ENCODE data around the gene MYO3B.

Gene MYO3B

DNA sequence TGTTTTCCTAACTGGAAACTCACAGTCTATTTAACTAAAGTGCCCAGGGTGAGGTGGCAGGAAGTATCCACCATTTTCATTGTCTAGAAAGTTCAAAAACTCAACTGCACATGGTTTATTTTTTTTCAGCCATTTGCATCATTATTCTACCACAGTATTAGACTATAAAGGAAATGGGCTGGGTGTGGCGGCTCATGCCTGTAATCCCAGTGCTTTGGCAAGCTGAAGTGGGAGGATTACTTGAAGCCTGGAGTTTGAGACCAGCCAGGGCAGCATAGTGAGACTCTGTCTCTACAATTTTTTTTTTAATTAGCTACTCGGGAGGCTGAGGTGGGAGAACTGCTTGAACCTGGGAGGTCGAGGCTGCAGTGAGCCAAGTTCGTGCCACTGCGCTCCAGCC is 213.8 kb downstream of the MYO3B start:
- Histone ChIP-seq H3K4me2 (ENCODE audit: low read length) (no peak overlapping the region), H4K5ac (ENCODE audit: low read length) (no peak overlapping the region), H2AK5ac (ENCODE audit: low read length) (no peak overlapping the region), H4K8ac (ENCODE audit: low read depth, low read length) (no peak overlapping the region), H3K56ac (ENCODE audit: low read length) (no peak overlapping the region), H3K4me1 (ENCODE audit: control insufficient read depth, low read depth, low read length) (no peaks in the 10 kb centered on the region), H3K27ac (ENCODE audit: low read depth, low read length) (no peak overlapping the region), H3K36me3 (ENCODE audit: control insufficient read depth, insufficient read depth, low read length) (no peaks in the 10 kb centered on the region), H3K23ac (ENCODE audit: low read length) (no peak overlapping the region), H3K27me3 (ENCODE audit: insufficient read depth, low read length, poor library complexity) (no peaks in the 10 kb centered on the region), H3K79me2 (ENCODE audit: control insufficient read depth, insufficient read depth, low read length) (no peaks in the 10 kb centered on the region), H3K9ac (ENCODE audit: low read length) (no peak overlapping the region), H3K18ac (ENCODE audit: low read length) (no peak overlapping the region), H2BK15ac (replicated peaks; ENCODE audit: low read depth) (no peak overlapping the region), H3K4me3 (ENCODE audit: low read length) (no peak overlapping the region), H3K4ac (ENCODE audit: low read depth, low read length) (no peak overlapping the region), H2BK120ac (ENCODE audit: low read depth, low read length) (no peak overlapping the region), H2BK5ac (ENCODE audit: low read length) (no peak overlapping the region), H3K79me1 (ENCODE audit: low read length) (no peaks in the 10 kb centered on the region)
- WGBS (ENCODE audit: extremely low coverage, insufficient coverage, low lambda C conversion rate): no CpG with 5 or more reads among the region's 5 CpGs
- DNase-seq: no peak

DNA sequence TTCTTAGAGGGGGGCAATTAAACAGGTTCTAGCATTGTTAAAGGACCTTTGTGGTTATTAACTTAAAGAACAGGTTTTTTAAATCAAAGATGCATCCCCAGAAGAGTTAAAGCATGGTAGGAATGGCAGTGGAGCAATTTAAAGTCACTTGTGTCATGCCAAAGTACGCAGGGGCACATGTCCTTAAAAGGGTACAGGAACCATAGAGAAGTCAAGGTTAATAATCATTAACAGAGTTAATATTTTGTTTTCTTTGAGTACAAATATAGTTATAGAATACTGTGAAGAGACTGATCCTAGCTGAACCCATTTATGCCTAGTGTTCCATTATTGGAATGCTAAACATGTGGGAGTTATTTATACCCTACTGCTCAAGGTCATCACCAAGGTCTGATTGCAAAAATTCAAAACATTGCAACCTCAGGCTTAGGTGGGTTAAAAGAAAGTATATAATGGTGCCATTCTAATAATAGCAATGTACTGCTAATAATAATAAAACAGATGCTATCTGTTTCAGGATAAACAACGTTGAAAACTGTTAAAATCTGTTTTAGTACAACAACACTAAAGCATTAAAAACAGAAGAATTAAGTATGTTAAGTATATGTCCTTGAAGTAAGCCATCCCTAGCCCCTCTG is 216.0 kb downstream of the MYO3B start:
- Histone ChIP-seq H2BK15ac (replicated peaks; ENCODE audit: low read depth) (no peak overlapping the region), H3K36me3 (ENCODE audit: control insufficient read depth, insufficient read depth, low read length) (no peaks in the 10 kb centered on the region), H3K79me2 (ENCODE audit: control insufficient read depth, insufficient read depth, low read length) (no peaks in the 10 kb centered on the region), H3K79me1 (ENCODE audit: low read length) (no peaks in the 10 kb centered on the region), H3K18ac (ENCODE audit: low read length) (no peak overlapping the region), H3K27ac (ENCODE audit: low read depth, low read length) (no peak overlapping the region), H3K4me2 (ENCODE audit: low read length) (no peak overlapping the region), H4K5ac (ENCODE audit: low read length) (no peak overlapping the region), H2AK5ac (ENCODE audit: low read length) (no peak overlapping the region), H4K8ac (ENCODE audit: low read depth, low read length) (no peak overlapping the region), H2BK120ac (ENCODE audit: low read depth, low read length) (no peak overlapping the region), H3K27me3 (ENCODE audit: insufficient read depth, low read length, poor library complexity) (no peaks in the 10 kb centered on the region), H3K56ac (ENCODE audit: low read length) (no peak overlapping the region), H3K4ac (ENCODE audit: low read depth, low read length) (no peak overlapping the region), H3K9ac (ENCODE audit: low read length) (no peak overlapping the region), H3K4me1 (ENCODE audit: control insufficient read depth, low read depth, low read length) (no peaks in the 10 kb centered on the region), H2BK5ac (ENCODE audit: low read length) (no peak overlapping the region), H3K4me3 (ENCODE audit: low read length) (no peak overlapping the region), H3K23ac (ENCODE audit: low read length) (no peak overlapping the region)
- WGBS (ENCODE audit: extremely low coverage, insufficient coverage, low lambda C conversion rate): no CpG with 5 or more reads among the region's 2 CpGs
- DNase-seq: no peak

DNA sequence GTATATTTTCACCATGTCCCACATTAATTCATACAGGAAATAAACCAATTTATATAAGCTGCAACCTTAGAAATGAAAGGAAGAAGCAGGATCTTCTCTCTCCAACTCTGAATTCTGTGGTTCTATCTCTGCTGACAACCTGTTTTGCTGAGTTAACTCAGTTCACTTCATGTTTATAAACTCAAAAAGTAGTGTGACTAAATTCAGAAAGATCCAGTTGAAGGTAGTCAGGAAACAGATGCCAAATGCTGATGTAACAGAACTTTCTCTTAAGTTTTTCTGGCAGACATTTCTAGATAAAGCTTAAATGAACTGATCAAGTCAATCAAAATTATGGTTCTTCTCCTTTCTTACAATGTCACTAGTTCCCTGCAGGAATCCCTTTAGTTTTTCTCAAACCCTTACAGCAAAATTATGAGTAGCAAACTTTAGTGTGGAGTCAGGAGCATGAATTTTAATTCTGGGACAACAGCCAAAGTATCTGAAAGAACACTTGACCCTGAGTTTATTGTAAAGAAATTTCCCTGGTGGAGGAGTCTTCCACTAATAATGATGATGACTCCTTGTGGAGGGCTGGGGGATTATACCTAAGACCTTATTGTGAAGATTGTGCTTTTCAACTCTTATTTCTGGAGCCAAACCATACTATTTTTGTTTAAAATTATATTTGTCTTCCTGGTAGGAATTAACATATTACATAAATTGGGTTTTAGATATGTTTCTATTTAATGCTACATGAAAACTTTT is 216.9 kb downstream of the MYO3B start:
- H2BK120ac ChIP-seq (ENCODE audit: low read depth, low read length): peak overlapping the region; percentile 45
- no peak overlapping the region for H4K8ac ChIP-seq (ENCODE audit: low read depth, low read length)
- H3K56ac ChIP-seq (ENCODE audit: low read length): no peak overlapping the region
- H3K23ac ChIP-seq (ENCODE audit: low read length): no peak overlapping the region
- no peak overlapping the region for H3K4me2 ChIP-seq (ENCODE audit: low read length)
- DNase-seq: peak; percentile 19
- H3K79me1 ChIP-seq (ENCODE audit: low read length): no peaks in the 10 kb centered on the region
- H3K4me1 ChIP-seq (ENCODE audit: control insufficient read depth, low read depth, low read length): peaks cover under 1% of the 10 kb centered on the region
- no peak overlapping the region for H2BK5ac ChIP-seq (ENCODE audit: low read length)
- H3K79me2 ChIP-seq (ENCODE audit: control insufficient read depth, insufficient read depth, low read length): no peaks in the 10 kb centered on the region
- no peaks in the 10 kb centered on the region for H3K36me3 ChIP-seq (ENCODE audit: control insufficient read depth, insufficient read depth, low read length)
- no peak overlapping the region for H4K5ac ChIP-seq (ENCODE audit: low read length)
- H3K27me3 ChIP-seq (ENCODE audit: insufficient read depth, low read length, poor library complexity): no peaks in the 10 kb centered on the region
- H3K4ac ChIP-seq (ENCODE audit: low read depth, low read length): no peak overlapping the region
- H2AK5ac ChIP-seq (ENCODE audit: low read length): no peak overlapping the region
- no peak overlapping the region for H2BK15ac ChIP-seq (replicated peaks; ENCODE audit: low read depth)
- H3K27ac ChIP-seq (ENCODE audit: low read depth, low read length): no peak overlapping the region
- no peak overlapping the region for H3K4me3 ChIP-seq (ENCODE audit: low read length)
- no peak overlapping the region for H3K9ac ChIP-seq (ENCODE audit: low read length)
- H3K18ac ChIP-seq (ENCODE audit: low read length): no peak overlapping the region

DNA sequence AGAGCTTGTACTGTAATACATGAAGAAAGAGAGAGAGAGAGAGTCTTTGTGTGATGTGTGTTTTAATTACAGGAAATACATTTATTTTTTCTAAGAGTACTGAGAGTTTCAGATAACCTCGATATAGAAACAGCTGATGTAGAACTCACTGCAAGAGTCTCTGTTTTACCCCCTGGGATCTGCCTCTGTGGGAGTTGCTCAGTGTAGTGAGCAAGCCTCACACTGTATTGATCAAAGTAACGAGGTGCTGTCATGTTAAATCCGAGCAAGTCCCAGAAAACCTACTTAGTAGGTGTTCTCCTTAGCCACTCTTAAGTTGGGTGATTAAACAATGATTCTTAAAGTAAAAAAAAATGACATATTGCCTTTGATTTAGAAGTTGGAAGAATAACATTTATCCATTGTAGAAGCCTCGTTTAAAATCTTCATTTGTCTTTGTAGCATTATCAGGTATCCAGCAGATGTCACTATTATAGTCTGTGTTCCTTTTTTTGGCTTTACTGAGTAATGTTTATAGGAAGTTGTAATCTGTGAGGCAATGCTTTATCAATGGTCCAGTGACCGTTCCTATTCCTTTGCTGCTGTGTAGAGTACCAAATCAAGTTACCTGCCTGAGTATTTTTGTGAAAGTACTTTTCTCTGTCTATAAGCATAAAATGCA is 219.0 kb downstream of the MYO3B start:
- H3K36me3 ChIP-seq (ENCODE audit: control insufficient read depth, insufficient read depth, low read length): no peaks in the 10 kb centered on the region
- no peak overlapping the region for H3K4me3 ChIP-seq (ENCODE audit: low read length)
- H2AK5ac ChIP-seq (ENCODE audit: low read length): no peak overlapping the region
- DNase-seq: peak; percentile 28
- H3K4me2 ChIP-seq (ENCODE audit: low read length): no peak overlapping the region
- H3K18ac ChIP-seq (ENCODE audit: low read length): no peak overlapping the region
- no peak overlapping the region for H4K8ac ChIP-seq (ENCODE audit: low read depth, low read length)
- H3K56ac ChIP-seq (ENCODE audit: low read length): no peak overlapping the region
- H3K9ac ChIP-seq (ENCODE audit: low read length): no peak overlapping the region
- H3K79me2 ChIP-seq (ENCODE audit: control insufficient read depth, insufficient read depth, low read length): no peaks in the 10 kb centered on the region
- no peak overlapping the region for H2BK5ac ChIP-seq (ENCODE audit: low read length)
- no peaks in the 10 kb centered on the region for H3K79me1 ChIP-seq (ENCODE audit: low read length)
- no peak overlapping the region for H2BK120ac ChIP-seq (ENCODE audit: low read depth, low read length)
- no peak overlapping the region for H3K27ac ChIP-seq (ENCODE audit: low read depth, low read length)
- H3K4me1 ChIP-seq (ENCODE audit: control insufficient read depth, low read depth, low read length): peaks cover 3% of the 10 kb centered on the region
- WGBS (ENCODE audit: extremely low coverage, insufficient coverage, low lambda C conversion rate): no CpG with 5 or more reads among the region's 5 CpGs
- no peak overlapping the region for H3K23ac ChIP-seq (ENCODE audit: low read length)
- H2BK15ac ChIP-seq (replicated peaks; ENCODE audit: low read depth): no peak overlapping the region
- H3K27me3 ChIP-seq (ENCODE audit: insufficient read depth, low read length, poor library complexity): no peaks in the 10 kb centered on the region
- no peak overlapping the region for H3K4ac ChIP-seq (ENCODE audit: low read depth, low read length)
- H4K5ac ChIP-seq (ENCODE audit: low read length): no peak overlapping the region

DNA sequence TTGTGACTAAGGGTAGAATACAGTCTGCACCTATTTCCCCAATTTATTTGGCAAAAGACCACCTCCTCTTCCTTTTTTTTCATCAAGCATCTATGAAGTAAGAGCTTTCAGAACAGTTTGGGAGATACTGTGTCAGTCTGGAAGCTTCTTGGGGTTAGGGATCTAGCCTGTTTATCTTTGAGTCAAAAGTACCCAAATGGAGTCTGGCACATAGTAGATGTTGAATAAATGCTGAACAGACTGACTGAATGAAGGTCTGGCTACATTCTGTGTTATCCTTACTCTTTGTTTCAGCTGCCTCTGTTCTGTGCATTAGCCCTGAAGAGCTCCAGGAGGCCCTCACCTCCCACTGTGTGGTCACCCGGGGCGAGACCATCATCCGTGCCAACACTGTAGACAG is 223.2 kb downstream of the MYO3B start:
- Histone ChIP-seq H2BK15ac (replicated peaks; ENCODE audit: low read depth) (no peak overlapping the region), H3K4ac (ENCODE audit: low read depth, low read length) (no peak overlapping the region), H4K8ac (ENCODE audit: low read depth, low read length) (no peak overlapping the region), H3K4me1 (ENCODE audit: control insufficient read depth, low read depth, low read length) (peaks cover 3% of the 10 kb centered on the region), H2BK5ac (ENCODE audit: low read length) (no peak overlapping the region), H3K36me3 (ENCODE audit: control insufficient read depth, insufficient read depth, low read length) (no peaks in the 10 kb centered on the region), H3K79me2 (ENCODE audit: control insufficient read depth, insufficient read depth, low read length) (no peaks in the 10 kb centered on the region), H4K5ac (ENCODE audit: low read length) (no peak overlapping the region), H2BK120ac (ENCODE audit: low read depth, low read length) (no peak overlapping the region), H3K23ac (ENCODE audit: low read length) (no peak overlapping the region), H3K4me2 (ENCODE audit: low read length) (no peak overlapping the region), H2AK5ac (ENCODE audit: low read length) (no peak overlapping the region), H3K4me3 (ENCODE audit: low read length) (no peak overlapping the region), H3K56ac (ENCODE audit: low read length) (no peak overlapping the region), H3K27me3 (ENCODE audit: insufficient read depth, low read length, poor library complexity) (no peaks in the 10 kb centered on the region), H3K79me1 (ENCODE audit: low read length) (no peaks in the 10 kb centered on the region), H3K18ac (ENCODE audit: low read length) (no peak overlapping the region), H3K27ac (ENCODE audit: low read depth, low read length) (no peak overlapping the region), H3K9ac (ENCODE audit: low read length) (no peak overlapping the region)
- no CpG with 5 or more reads among the region's 3 CpGs for WGBS (ENCODE audit: extremely low coverage, insufficient coverage, low lambda C conversion rate)
- DNase-seq: no peak
